HepG2 (cell line): ENCODE results near the gene ANKRD35. TPM values are rescaled to one million over a fixed set of nuclear protein-coding genes. Genes with fewer than 3 reads are reported as not detected.

Source experiments
- ATF7-NPFF ChIP-seq: sonication (generic); formaldehyde crosslinking; IDR thresholded peaks from 2 replicates; pipeline ENCODE4 v1.8.1; 2023; ENCODE audit warnings: mild to moderate bottlenecking, low read depth, missing genetic modification reagents, moderate library complexity
- DDIT3 ChIP-seq: sonication (generic); formaldehyde crosslinking; IDR thresholded peaks from 2 replicates; pipeline ENCODE4 v1.4.0; 2020; ENCODE audit warnings: mild to moderate bottlenecking, missing genetic modification reagents
- DZIP1 ChIP-seq: sonication (generic); formaldehyde crosslinking; IDR thresholded peaks from 2 replicates; pipeline ENCODE4 v1.5.0; 2020; ENCODE audit warnings: mild to moderate bottlenecking, missing genetic modification reagents
- ETV5 ChIP-seq: IDR thresholded peaks from 2 replicates; pipeline ENCODE4 v1.6.1; 2018; ENCODE audit warnings: missing biosample characterization, missing genetic modification reagents, inconsistent platforms, borderline replicate concordance
- HMGXB4 ChIP-seq, 2 experiments: sonication (generic) in 1 of 2; formaldehyde crosslinking in 1 of 2; IDR thresholded peaks; 2 replicates each; pipeline versions ENCODE4 v1.4.0 to v1.6.1; 2018 to 2020; ENCODE audit warnings: missing genetic modification reagents in 2 of 2, borderline replicate concordance in 1 of 2, low read depth in 1 of 2, mild to moderate bottlenecking in 1 of 2, missing biosample characterization in 1 of 2
- HNRNPH1 ChIP-seq: fragments of 200-400 bp; formaldehyde crosslinking; optimal IDR thresholded peaks from 2 replicates; pipeline ENCODE3; 2017; ENCODE audit warnings: mild to moderate bottlenecking, low read depth, low read length
- MXD4 ChIP-seq: IDR thresholded peaks from 2 replicates; pipeline ENCODE4 v1.6.1; 2016; ENCODE audit warnings: mild to moderate bottlenecking, missing biosample characterization, missing genetic modification reagents
- NFIC ChIP-seq: IDR thresholded peaks from 2 replicates; pipeline ENCODE4 v1.6.1; 2012; ENCODE audit warnings: mild to moderate bottlenecking, low read length, inconsistent platforms
- PRMT3 ChIP-seq: sonication (generic); formaldehyde crosslinking; IDR thresholded peaks from 2 replicates; pipeline ENCODE4 v1.8.1; 2022; ENCODE audit warnings: low read depth, mild to moderate bottlenecking, moderate library complexity, missing genetic modification reagents, borderline replicate concordance
- SALL1 ChIP-seq: sonication (generic); formaldehyde crosslinking; IDR thresholded peaks from 2 replicates; pipeline ENCODE4 v1.8.0; 2022; ENCODE audit warnings: mild to moderate bottlenecking, missing genetic modification reagents
- ZBTB2 ChIP-seq: sonication (generic); formaldehyde crosslinking; IDR thresholded peaks from 2 replicates; pipeline ENCODE4 v1.8.0; 2022; ENCODE audit warnings: low read depth, missing genetic modification reagents
- ZKSCAN8 ChIP-seq: IDR thresholded peaks from 2 replicates; pipeline ENCODE4 v1.6.1; 2016; ENCODE audit warnings: borderline replicate concordance, missing genetic modification reagents, missing compliant biosample characterization
- ZNF160 ChIP-seq: sonication (generic); formaldehyde crosslinking; IDR thresholded peaks from 2 replicates; pipeline ENCODE4 v1.8.0; 2022; ENCODE audit warnings: mild to moderate bottlenecking, inconsistent platforms, missing genetic modification reagents
- ZNF207 ChIP-seq: fragments of 450-650 bp; IDR thresholded peaks from 2 replicates; pipeline ENCODE4 v1.6.1; 2016; ENCODE audit warnings: antibody characterized with exemption, borderline replicate concordance
- ZNF253 ChIP-seq: sonication (generic); formaldehyde crosslinking; IDR thresholded peaks from 2 replicates; pipeline ENCODE4 v1.8.0; 2022; ENCODE audit warnings: mild to moderate bottlenecking, missing genetic modification reagents, borderline replicate concordance
- ZNF282 ChIP-seq: fragments of 450-650 bp; IDR thresholded peaks from 2 replicates; pipeline ENCODE4 v1.6.1; 2018; ENCODE audit not compliant: partially characterized antibody
- ZNF331 ChIP-seq: sonication (generic); formaldehyde crosslinking; IDR thresholded peaks from 2 replicates; pipeline ENCODE4 v1.4.0; 2020; ENCODE audit warnings: missing genetic modification reagents
- ZNF547 ChIP-seq: sonication (generic); formaldehyde crosslinking; IDR thresholded peaks from 2 replicates; pipeline ENCODE4 v1.5.1; 2020; ENCODE audit warnings: mild to moderate bottlenecking, missing genetic modification reagents
- ZNF552 ChIP-seq: sonication (generic); formaldehyde crosslinking; IDR thresholded peaks from 2 replicates; pipeline ENCODE4 v1.9.0; 2022; ENCODE audit warnings: missing genetic modification reagents, mild to moderate bottlenecking, borderline replicate concordance
- ZNF567 ChIP-seq: sonication (generic); formaldehyde crosslinking; IDR thresholded peaks from 2 replicates; pipeline ENCODE4 v1.8.1; 2023; ENCODE audit warnings: mild to moderate bottlenecking, missing genetic modification reagents, borderline replicate concordance
- ZNF674 ChIP-seq: sonication (generic); formaldehyde crosslinking; IDR thresholded peaks from 2 replicates; pipeline ENCODE4 v1.5.0; 2020; ENCODE audit warnings: low read depth, mild to moderate bottlenecking, missing genetic modification reagents
- ZNF782 ChIP-seq: sonication (generic); formaldehyde crosslinking; IDR thresholded peaks from 2 replicates; pipeline ENCODE4 v1.4.0; 2020; ENCODE audit warnings: missing genetic modification reagents, mild to moderate bottlenecking, borderline replicate concordance
- ZNF816 ChIP-seq: sonication (generic); formaldehyde crosslinking; IDR thresholded peaks from 2 replicates; pipeline ENCODE4 v1.8.0; 2022; ENCODE audit warnings: missing genetic modification reagents, mild to moderate bottlenecking, borderline replicate concordance
- polyA plus RNA-seq, 8 experiments: library from polyadenylated mRNA; depleted of rRNA in 3 of 8; stranded (reverse) in 7 of 8; unstranded in 1 of 8; fragments of >200 nt; fragmentation: Illumina TruSeq in 4 of 8; extraction: Trizol in 4 of 8; gene quantifications; 2 replicates each; pipeline versions ENCODE4 v1.2.1 to v1.2.3, GENCODE V29; 2011 to 2016; ENCODE audit warnings: low read depth in 4 of 8, missing spikeins in 1 of 8, mixed read lengths in 1 of 8; ENCODE audit not compliant: insufficient read depth in 1 of 8
- total RNA-seq, 5 experiments: library from RNA; depleted of rRNA; stranded (reverse); fragments of >200 nt; fragmentation: Illumina TruSeq; extraction: Trizol; gene quantifications; 2 replicates each; pipeline ENCODE4 v1.2.3, GENCODE V29; 2016; ENCODE audit warnings: low read depth in 1 of 5

ANKRD35 gene
- total and polyA plus RNA-seq, 2 of the 13 experiments (the other 11 are each of a cell fraction or from before 2014, with no cell fraction given), result 0.02 TPM; not detected in 1

GRCh38 chr1:145927063-145927886 is 41.6 kb upstream of the ANKRD35 start, which contains the start of gene RBM8A (continued):
- TF ChIP-seq DDIT3 (CRISPR knock-in tag), result no peak
- TF ChIP-seq ZBTB2 (CRISPR knock-in tag), result 0 out of 2 replicates have a peak, but pooled peaks have one; percentile 33
- 0 out of 2 replicates have a peak, but pooled peaks have one; percentile 11 for TF ChIP-seq ZNF816 (CRISPR knock-in tag)
- TF ChIP-seq NFIC, result peak; percentile 67; the same call in 1 of the 2 replicates
- no peak for TF ChIP-seq ZNF253
- TF ChIP-seq ZNF782 (CRISPR knock-in tag), result peak; percentile 31; the same call in 1 of the 2 replicates
- TF ChIP-seq ZNF552 (CRISPR knock-in tag), result no peak
- no peak for TF ChIP-seq HNRNPH1
- TF ChIP-seq PRMT3 (CRISPR knock-in tag), result peak; percentile 73; the same call in 1 of the 2 replicates
- TF ChIP-seq MXD4 (CRISPR knock-in tag), result peak; percentile 69; the same call in 1 of the 2 replicates
- no peak for TF ChIP-seq ZNF547
- 0 out of 2 replicates have a peak, but pooled peaks have one; percentile 68 for TF ChIP-seq ZNF567 (CRISPR knock-in tag)
- TF ChIP-seq SALL1 (CRISPR knock-in tag), result peak; percentile 71
- TF ChIP-seq ZNF160, result no peak
- no peak for TF ChIP-seq ZNF282
- TF ChIP-seq ZNF331, result no peak; the same call in 1 of the 2 replicates
- TF ChIP-seq ZNF674 (CRISPR knock-in tag), result no peak
- no peak for TF ChIP-seq ZNF207
- no peak for TF ChIP-seq DZIP1 (CRISPR knock-in tag)
- TF ChIP-seq HMGXB4 (CRISPR knock-in tag; IDR thresholded peaks at IDR 0.05; ENCODE audit: borderline replicate concordance in 1 of 2, low read depth in 1 of 2), result peak in 1 of 2 experiments; percentile 91; a peak in 3 of 4 replicates
- TF ChIP-seq ZKSCAN8 (CRISPR knock-in tag), result no peak
- peak; percentile 74 for TF ChIP-seq ETV5
- no peak for TF ChIP-seq ATF7-NPFF (CRISPR knock-in tag)
